Measurements from ENCODE around the gene BRAF. TPM values are rescaled to one million over a fixed set of nuclear protein-coding genes. Genes with fewer than 3 reads are reported as not detected.
"Not testable (repeated sequence)": the region's sequence is repeated elsewhere in the genome, so short reads cannot be mapped to it uniquely, and the experiment has no call there.

BRAF gene
- total and polyA plus RNA-seq, 2 donors (not counting 3 experiments of a cell fraction or from before 2014, with no cell fraction given), result 6.6 to 26.2 TPM

DNA sequence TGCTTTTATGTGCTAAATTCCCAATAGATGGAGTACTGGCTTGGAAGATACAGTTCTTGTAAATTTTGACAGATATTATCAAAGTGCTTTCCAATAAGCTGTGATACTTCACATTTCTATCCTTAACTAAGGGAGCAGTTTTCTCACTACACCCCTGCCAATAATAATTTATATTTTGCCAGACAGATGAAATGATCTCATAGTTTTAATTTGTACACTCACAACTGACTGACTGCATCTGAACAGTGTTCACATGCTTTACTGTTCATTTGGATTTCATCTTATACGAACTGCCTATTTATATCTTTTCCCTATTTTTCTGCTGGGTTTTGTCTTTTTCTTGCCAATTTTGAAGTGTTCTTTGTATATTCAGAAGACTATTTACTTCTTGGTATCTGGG, 96.0 kb downstream of the BRAF start:
- Histone ChIP-seq H3K27me3 (ENCODE audit: control insufficient read depth in 2 of 2, insufficient read depth in 2 of 2, low read length in 2 of 2) (no peaks in the 10 kb centered on the region), H3K36me3 (ENCODE audit: control insufficient read depth in 2 of 2, extremely low read depth in 1 of 2, insufficient read depth in 2 of 2, low read length in 2 of 2) (no peaks in the 10 kb centered on the region), H3K9me3 (replicated peaks; ENCODE audit: control insufficient read depth, insufficient read depth, low read length) (no peaks in the 10 kb centered on the region), H4K20me1 (replicated peaks; ENCODE audit: control insufficient read depth, extremely low read depth, insufficient read depth, low read length) (no peaks in the 10 kb centered on the region), H3K27ac (ENCODE audit: insufficient read depth, low read depth, low read length) (no peak overlapping the region), H2AFZ (ENCODE audit: low read depth, low read length) (no peak overlapping the region), H3K4me1 (ENCODE audit: control insufficient read depth, extremely low read depth, insufficient read depth, low read length) (no peaks in the 10 kb centered on the region), H3K79me2 (ENCODE audit: control insufficient read depth, insufficient read depth, low read length) (no peaks in the 10 kb centered on the region), H3K4me2 (ENCODE audit: insufficient read depth, low read length) (no peak overlapping the region), H3K9ac (replicated peaks; ENCODE audit: extremely low read depth, insufficient read depth, low read length) (no peak overlapping the region), H3K9me1 (replicated peaks; ENCODE audit: control insufficient read depth, extremely low read depth, insufficient read depth, low read length) (no peaks in the 10 kb centered on the region), H3K4me3 (replicated peaks in 1 of 3; ENCODE audit: insufficient read depth in 1 of 3, low read depth in 1 of 3, low read length in 3 of 3) (no peak overlapping the region)
- dilution Hi-C loops (cut with MboI; ENCODE audit: extremely low pct_ligation_motif_present, low sequenced_read_pairs), result no loop called here
- BruUV-seq (replicated peaks), result no TSS peak
- DNase-seq (ENCODE audit: low read depth, low spot score) (no peak), FAIRE-seq (no peak)
- POLR2A ChIA-PET, result no interaction called here
- intact Hi-C loops (cut with micrococcal nuclease), result no loop called here
- CTCF ChIA-PET, result interaction anchor here (1.1 to 5.4 kb wide), 2 partner anchors 8 to 17 kb away, joined by 3 to 32 read pairs; no protein-coding TSS in a partner anchor
- TF ChIP-seq POLR2A (IDR thresholded peaks at IDR 0.05; ENCODE audit: low read depth, low read length) (no peak), JUN (IDR thresholded peaks at IDR 0.05; ENCODE audit: borderline replicate concordance, insufficient read depth, insufficient read length, low read depth) (no peak)
- TF ChIP-seq, protein P1, sequence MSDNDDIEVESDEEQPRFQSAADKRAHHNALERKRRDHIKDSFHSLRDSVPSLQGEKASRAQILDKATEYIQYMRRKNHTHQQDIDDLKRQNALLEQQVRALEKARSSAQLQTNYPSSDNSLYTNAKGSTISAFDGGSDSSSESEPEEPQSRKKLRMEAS (IDR thresholded peaks at IDR 0.05; ENCODE audit: insufficient read depth, insufficient read length), result no peak

DNA sequence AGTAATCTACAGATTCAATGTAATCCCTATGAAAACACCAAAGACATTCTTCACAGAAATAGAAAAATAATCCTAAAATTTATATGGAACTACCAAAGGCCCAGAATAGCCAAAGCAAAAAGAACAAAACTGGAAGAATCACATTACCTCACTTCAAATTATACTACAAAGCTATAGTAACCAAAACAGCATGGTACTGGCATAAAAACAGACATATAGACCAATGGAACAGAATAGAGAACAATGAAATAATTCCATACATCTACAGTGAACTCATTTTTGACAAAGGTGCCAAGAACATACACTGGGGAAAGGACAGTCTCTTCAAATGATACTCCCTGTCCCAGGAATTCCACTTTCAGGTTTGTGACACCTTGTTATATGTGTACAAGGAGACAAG, 107.3 kb downstream of the BRAF start:
- dilution Hi-C loops (cut with MboI; ENCODE audit: extremely low pct_ligation_motif_present, low sequenced_read_pairs); CTCF ChIA-PET; H3K4me3 ChIP-seq (replicated peaks in 1 of 3; ENCODE audit: insufficient read depth in 1 of 3, low read depth in 1 of 3, low read length in 3 of 3); H3K27me3 ChIP-seq (ENCODE audit: control insufficient read depth in 2 of 2, insufficient read depth in 2 of 2, low read length in 2 of 2); H3K4me1 ChIP-seq (ENCODE audit: control insufficient read depth, extremely low read depth, insufficient read depth, low read length); BruUV-seq (replicated peaks); FAIRE-seq; H3K4me2 ChIP-seq (ENCODE audit: insufficient read depth, low read length); H3K79me2 ChIP-seq (ENCODE audit: control insufficient read depth, insufficient read depth, low read length); H3K9me1 ChIP-seq (replicated peaks; ENCODE audit: control insufficient read depth, extremely low read depth, insufficient read depth, low read length); H3K27ac ChIP-seq (ENCODE audit: insufficient read depth, low read depth, low read length); intact Hi-C loops (cut with micrococcal nuclease); H4K20me1 ChIP-seq (replicated peaks; ENCODE audit: control insufficient read depth, extremely low read depth, insufficient read depth, low read length); H3K9me3 ChIP-seq (replicated peaks; ENCODE audit: control insufficient read depth, insufficient read depth, low read length); H3K9ac ChIP-seq (replicated peaks; ENCODE audit: extremely low read depth, insufficient read depth, low read length); POLR2A ChIA-PET; DNase-seq (ENCODE audit: low read depth, low spot score); H3K36me3 ChIP-seq (ENCODE audit: control insufficient read depth in 2 of 2, extremely low read depth in 1 of 2, insufficient read depth in 2 of 2, low read length in 2 of 2); H2AFZ ChIP-seq (ENCODE audit: low read depth, low read length): not testable (repeated sequence)

Data from endothelial cell of umbilical vein (primary cell).